ENCODE data around the gene UNC93A. TPM values are rescaled to one million over a fixed set of nuclear protein-coding genes. Genes with fewer than 3 reads are reported as not detected.

The UNC93A gene
- total and polyA plus RNA-seq, 9 of the 15 experiments (the other 6 are each of a cell fraction or from before 2014, with no cell fraction given), result not detected

- Histone ChIP-seq H3K4me1 (replicated peaks in 1 of 2; ENCODE audit: control insufficient read depth in 2 of 2, insufficient read depth in 2 of 2, low read length in 2 of 2) (peaks cover 0 to 9% of the 10 kb centered on the region in 2 experiments; a peak in 1 of 5 replicates), H3K27me3 (ENCODE audit: control insufficient read depth in 2 of 2, insufficient read depth in 2 of 2, low read length in 2 of 2) (peaks cover 12 to 37% of the 10 kb centered on the region in 2 experiments; a peak in 4 of 5 replicates), H3K4me2 (ENCODE audit: insufficient read depth, low read length) (no peak overlapping the region), H3K9me3 (replicated peaks; ENCODE audit: control insufficient read depth, insufficient read depth, low read depth, low read length) (no peaks in the 10 kb centered on the region), H3K9me1 (ENCODE audit: control insufficient read depth, insufficient read depth, low read length) (no peaks in the 10 kb centered on the region), H2AFZ (ENCODE audit: low read depth, low read length) (no peak overlapping the region), H3K79me2 (ENCODE audit: control insufficient read depth, insufficient read depth, low read length) (no peaks in the 10 kb centered on the region), H4K20me1 (replicated peaks; ENCODE audit: control insufficient read depth, insufficient read depth, low read length) (no peaks in the 10 kb centered on the region), H3K27ac (ENCODE audit: extremely low read depth, low read depth, low read length) (no peak overlapping the region), H3K4me3 (no peak overlapping the region), H3K9ac (ENCODE audit: insufficient read depth in 1 of 2, low read depth in 2 of 2, low read length in 2 of 2) (no peak overlapping the region), H3K36me3 (ENCODE audit: control insufficient read depth, insufficient read depth, low read length) (no peaks in the 10 kb centered on the region)
- BruUV-seq (replicated peaks), result no TSS peak
- no peak for TF ChIP-seq POLR3A (IDR thresholded peaks at IDR 0.05; ENCODE audit: borderline replicate concordance, extremely low read depth, insufficient read depth, insufficient read length)
- TF ChIP-seq BCL6 (CRISPR knock-in tag; IDR thresholded peaks at IDR 0.05), result no peak
- TF ChIP-seq ZNF143 (CRISPR knock-in tag; IDR thresholded peaks at IDR 0.05), result no peak
- no peak for TF ChIP-seq TCF7L2 (IDR thresholded peaks at IDR 0.05; ENCODE audit: low read depth, low read length)
- TF ChIP-seq ZNF354B (CRISPR knock-in tag; IDR thresholded peaks at IDR 0.05), result no peak
- no peak for TF ChIP-seq REST (IDR thresholded peaks at IDR 0.05; ENCODE audit: borderline replicate concordance)
- no peak for TF ChIP-seq REST (CRISPR knock-in tag; IDR thresholded peaks at IDR 0.05; ENCODE audit: low read depth)
- ChIA-PET POLR2A (interaction anchor here (0.7 kb wide), 1 partner anchor 630 kb away, joined by 3 read pairs; no protein-coding TSS in a partner anchor), CTCF (ENCODE audit: low intra/inter-chr PET ratio) (no interaction called here)
- FAIRE-seq (no peak), ATAC-seq (no peak), DNase-seq (ENCODE audit: extremely low read depth in 1 of 4, low spot score in 3 of 4) (no peak)
- in situ Hi-C loops (cut with MboI) (no loop called here), intact Hi-C loops (cut with micrococcal nuclease) (no loop called here)
- WGBS (ENCODE audit: insufficient coverage, low coverage, missing lambda C conversion rate), result 10% methylated on average over 20 of the region's 22 CpGs
Observed at GRCh38 chr6:167350275-167350696, 59.2 kb downstream of the UNC93A start.
